Smooth muscle cell (in vitro differentiated cells): ENCODE data around the gene PRKAG2. TPM values are rescaled to one million over a fixed set of nuclear protein-coding genes. Genes with fewer than 3 reads are reported as not detected.

Experiments
- DNase-seq: peaks from one replicate; lab custom pipeline; 2025; ENCODE audit not compliant: unreplicated experiment; lab: John Stamatoyannopoulos, UW
- H2AFZ ChIP-seq: fragments of 200-600 bp; sonication (generic); 2 replicates; pipeline ENCODE4 v1.6.0; 2016; ENCODE audit warnings: antibody characterized with exemption, low read depth, mild to moderate bottlenecking
- H3F3A ChIP-seq: fragments of 200-600 bp; sonication (generic); 2 replicates; pipeline ENCODE4 v1.6.0; 2017; ENCODE audit warnings: antibody characterized with exemption, low read depth
- H3K27ac ChIP-seq: fragments of 200-600 bp; sonication (generic); 2 replicates; pipeline ENCODE4 v1.5.1; 2016; ENCODE audit warnings: low read depth, mild to moderate bottlenecking
- H3K27me3 ChIP-seq: fragments of 200-600 bp; sonication (generic); 2 replicates; pipeline ENCODE4 v1.6.1; 2016; ENCODE audit warnings: low read depth, mild to moderate bottlenecking
- H3K36me3 ChIP-seq: fragments of 200-600 bp; sonication (generic); 2 replicates; pipeline ENCODE4 v1.5.1; 2016; ENCODE audit warnings: low read depth
- H3K4me1 ChIP-seq: fragments of 200-600 bp; sonication (generic); 2 replicates; pipeline ENCODE4 v1.5.1; 2016; ENCODE audit warnings: low read depth
- H3K4me2 ChIP-seq: fragments of 200-600 bp; sonication (generic); 2 replicates; pipeline ENCODE4 v1.6.0; 2016; ENCODE audit warnings: mild to moderate bottlenecking
- H3K4me3 ChIP-seq: fragments of 200-600 bp; sonication (generic); 2 replicates; pipeline ENCODE4 v1.5.1; 2016; ENCODE audit warnings: mild to moderate bottlenecking
- H3K79me2 ChIP-seq: fragments of 200-600 bp; sonication (generic); 2 replicates; pipeline ENCODE4 v1.6.0; 2016; ENCODE audit warnings: low read depth, mild to moderate bottlenecking
- H3K9ac ChIP-seq: fragments of 200-600 bp; sonication (generic); 2 replicates; pipeline ENCODE4 v1.6.0; 2016; ENCODE audit warnings: low read depth
- H3K9me3 ChIP-seq: fragments of 200-600 bp; sonication (generic); replicated peaks from 2 replicates; pipeline ENCODE4 v1.5.1; 2016; ENCODE audit warnings: low read depth
- H4K20me1 ChIP-seq: fragments of 200-600 bp; sonication (generic); 2 replicates; pipeline ENCODE4 v1.6.0; 2016; ENCODE audit warnings: low read depth
- whole genome bisulfite sequencing: methylation state at CpG from one replicate; pipeline ENCODE4 v1.1.7; 2016; ENCODE audit warnings: low lambda C conversion rate; 5-methylcytosine and 5-hydroxymethylcytosine counted together
- polyA plus RNA-seq: library from polyadenylated mRNA; unstranded; fragments of >200 nt; fragmentation: Nextera tagmentation; extraction: Ambion mirVana; gene quantifications from 2 replicates; pipeline ENCODE4 v1.2.1, GENCODE V29; 2016
- total RNA-seq: library from RNA; depleted of rRNA; stranded (reverse); fragments of >200 nt; gene quantifications from 2 replicates; pipeline ENCODE4 v1.2.3, GENCODE V29; 2014
- TF ChIP-seq, protein P1 (sequence below): fragments of 200-600 bp; sonication (generic); IDR thresholded peaks from 2 replicates; pipeline ENCODE4 v1.5.1; 2017; ENCODE audit warnings: borderline replicate concordance, mild to moderate bottlenecking, antibody characterized with exemption; ENCODE audit not compliant: insufficient read depth, poor library complexity, severe bottlenecking

Gene PRKAG2
- total and polyA plus RNA-seq, 2 experiments from 2014 or later, result 3.5 to 3.9 TPM

GRCh38 chr7:151742713-151743480 lies 134.0 kb downstream of the PRKAG2 start:
- no peaks in the 10 kb centered on the region for H3K27me3 ChIP-seq
- H3K4me2 ChIP-seq, result peak overlapping the region; percentile 16
- no peak for DNase-seq
- no peak overlapping the region for H2AFZ ChIP-seq
- TF ChIP-seq, protein P1, sequence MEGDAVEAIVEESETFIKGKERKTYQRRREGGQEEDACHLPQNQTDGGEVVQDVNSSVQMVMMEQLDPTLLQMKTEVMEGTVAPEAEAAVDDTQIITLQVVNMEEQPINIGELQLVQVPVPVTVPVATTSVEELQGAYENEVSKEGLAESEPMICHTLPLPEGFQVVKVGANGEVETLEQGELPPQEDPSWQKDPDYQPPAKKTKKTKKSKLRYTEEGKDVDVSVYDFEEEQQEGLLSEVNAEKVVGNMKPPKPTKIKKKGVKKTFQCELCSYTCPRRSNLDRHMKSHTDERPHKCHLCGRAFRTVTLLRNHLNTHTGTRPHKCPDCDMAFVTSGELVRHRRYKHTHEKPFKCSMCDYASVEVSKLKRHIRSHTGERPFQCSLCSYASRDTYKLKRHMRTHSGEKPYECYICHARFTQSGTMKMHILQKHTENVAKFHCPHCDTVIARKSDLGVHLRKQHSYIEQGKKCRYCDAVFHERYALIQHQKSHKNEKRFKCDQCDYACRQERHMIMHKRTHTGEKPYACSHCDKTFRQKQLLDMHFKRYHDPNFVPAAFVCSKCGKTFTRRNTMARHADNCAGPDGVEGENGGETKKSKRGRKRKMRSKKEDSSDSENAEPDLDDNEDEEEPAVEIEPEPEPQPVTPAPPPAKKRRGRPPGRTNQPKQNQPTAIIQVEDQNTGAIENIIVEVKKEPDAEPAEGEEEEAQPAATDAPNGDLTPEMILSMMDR, result no peak
- no peak overlapping the region for H3K27ac ChIP-seq
- H3K9ac ChIP-seq, result no peak overlapping the region
- WGBS, result 50% methylated on average over 18 of the region's 18 CpGs
- no peaks in the 10 kb centered on the region for H3K79me2 ChIP-seq
- H3K9me3 ChIP-seq, result no peaks in the 10 kb centered on the region
- H3K36me3 ChIP-seq, result no peaks in the 10 kb centered on the region
- no peak overlapping the region for H3K4me3 ChIP-seq
- peaks cover 20% of the 10 kb centered on the region for H3K4me1 ChIP-seq
- no peaks in the 10 kb centered on the region for H3F3A ChIP-seq
- H4K20me1 ChIP-seq, result no peaks in the 10 kb centered on the region

- H2AFZ ChIP-seq, result no peak overlapping the region
- no peaks in the 10 kb centered on the region for H3K9me3 ChIP-seq
- 94% methylated on average over 7 of the region's 7 CpGs for WGBS
- H3K27me3 ChIP-seq, result no peaks in the 10 kb centered on the region
- peaks cover 4% of the 10 kb centered on the region for H3F3A ChIP-seq
- no peaks in the 10 kb centered on the region for H3K36me3 ChIP-seq
- H3K4me1 ChIP-seq, result peaks cover 24% of the 10 kb centered on the region
- no peak overlapping the region for H3K9ac ChIP-seq
- no peak overlapping the region for H3K4me2 ChIP-seq
- no peak overlapping the region for H3K27ac ChIP-seq
- no peak overlapping the region for H3K4me3 ChIP-seq
- DNase-seq, result no peak
- TF ChIP-seq, protein P1, result no peak
- H4K20me1 ChIP-seq, result no peaks in the 10 kb centered on the region
- H3K79me2 ChIP-seq, result no peaks in the 10 kb centered on the region
These were observed 135.3 kb downstream of the PRKAG2 start for GRCh38 chr7:151741585-151741984.

GRCh38 chr7:151740081-151740851 lies 136.6 kb downstream of the PRKAG2 start:
- H3K9ac ChIP-seq, result no peak overlapping the region
- no peaks in the 10 kb centered on the region for H3K36me3 ChIP-seq
- DNase-seq, result no peak
- H3K9me3 ChIP-seq, result no peaks in the 10 kb centered on the region
- WGBS, result 90% methylated on average over 16 of the region's 16 CpGs
- TF ChIP-seq, protein P1, result no peak
- no peak overlapping the region for H3K4me3 ChIP-seq
- H3K79me2 ChIP-seq, result no peaks in the 10 kb centered on the region
- no peak overlapping the region for H3K4me2 ChIP-seq
- no peaks in the 10 kb centered on the region for H4K20me1 ChIP-seq
- peaks cover 31% of the 10 kb centered on the region for H3K4me1 ChIP-seq
- H2AFZ ChIP-seq, result no peak overlapping the region
- H3K27me3 ChIP-seq, result no peaks in the 10 kb centered on the region
- peaks cover 4% of the 10 kb centered on the region for H3F3A ChIP-seq
- no peak overlapping the region for H3K27ac ChIP-seq
